MM.1S (cell line): ENCODE results near the gene INTS15.

Experiments used
- DNase-seq: peaks from one replicate; pipeline ENCODE4 v3.0.0-alpha.2; 2015
- H2AFZ ChIP-seq: fragments of 300-600 bp; sonication (generic); 2 replicates; pipeline ENCODE4 v1.6.0; 2016; ENCODE audit warnings: antibody characterized with exemption, low read length
- H3F3A ChIP-seq: fragments of 300-600 bp; sonication (generic); 2 replicates; pipeline ENCODE4 v1.6.1; 2016; ENCODE audit warnings: mild to moderate bottlenecking, antibody characterized with exemption, low read length, moderate library complexity, mixed read lengths; ENCODE audit not compliant: insufficient read depth
- H3K27ac ChIP-seq: fragments of 300-600 bp; sonication (generic); 2 replicates; pipeline ENCODE4 v1.5.1; 2016; ENCODE audit warnings: mild to moderate bottlenecking, low read length
- H3K27me3 ChIP-seq: fragments of 300-600 bp; sonication (generic); replicated peaks from 2 replicates; pipeline ENCODE4 v1.6.0; 2016; ENCODE audit warnings: low read length; ENCODE audit not compliant: insufficient read depth
- H3K36me3 ChIP-seq: fragments of 300-600 bp; sonication (generic); replicated peaks from 2 replicates; pipeline ENCODE4 v1.6.1; 2016; ENCODE audit warnings: mild to moderate bottlenecking, low read length, mixed read lengths; ENCODE audit not compliant: insufficient read depth
- H3K4me1 ChIP-seq: fragments of 300-600 bp; sonication (generic); 2 replicates; pipeline ENCODE4 v1.6.1; 2016; ENCODE audit warnings: low read length, mixed read lengths
- H3K4me2 ChIP-seq: fragments of 300-600 bp; sonication (generic); 2 replicates; pipeline ENCODE4 v1.6.0; 2016; ENCODE audit warnings: low read depth, low read length
- H3K4me3 ChIP-seq: fragments of 300-600 bp; sonication (generic); 2 replicates; pipeline ENCODE4 v1.5.1; 2016; ENCODE audit warnings: low read length, mixed read lengths
- H3K79me2 ChIP-seq: fragments of 300-600 bp; sonication (generic); 2 replicates; pipeline ENCODE4 v1.6.1; 2016; ENCODE audit warnings: mixed run types, low read length, mixed read lengths
- H3K9ac ChIP-seq: fragments of 300-600 bp; sonication (generic); 2 replicates; pipeline ENCODE4 v1.6.1; 2016; ENCODE audit warnings: low read length, mixed read lengths
- H3K9me2 ChIP-seq: fragments of 300-600 bp; sonication (generic); replicated peaks from 2 replicates; pipeline ENCODE4 v1.6.1; 2016; ENCODE audit warnings: mild to moderate bottlenecking, low read length, mixed read lengths; ENCODE audit not compliant: insufficient read depth
- H3K9me3 ChIP-seq: fragments of 300-600 bp; sonication (generic); replicated peaks from 2 replicates; pipeline ENCODE4 v1.6.1; 2016; ENCODE audit warnings: mild to moderate bottlenecking, low read length, mixed read lengths; ENCODE audit not compliant: insufficient read depth
- H4K20me1 ChIP-seq: fragments of 300-600 bp; sonication (generic); 2 replicates; pipeline ENCODE4 v1.6.1; 2016; ENCODE audit warnings: mild to moderate bottlenecking, low read length, moderate library complexity, mixed read lengths; ENCODE audit not compliant: insufficient read depth
- CTCF ChIP-seq: fragments of 300-600 bp; sonication (generic); IDR thresholded peaks from 2 replicates; pipeline ENCODE4 v1.5.1; 2016; ENCODE audit warnings: antibody characterized with exemption, low read length, mixed read lengths
- EZH2 ChIP-seq: fragments of 300-600 bp; sonication (generic); optimal IDR thresholded peaks from 2 replicates; pipeline ENCODE3; 2017; ENCODE audit warnings: low read depth, mild to moderate bottlenecking, antibody characterized with exemption, low read length, mixed read lengths
- EZH2phosphoT487 ChIP-seq: fragments of 300-600 bp; sonication (generic); IDR thresholded peaks from 2 replicates; pipeline ENCODE4 v1.6.1; 2018; ENCODE audit warnings: antibody characterized with exemption, low read length

INTS15 gene

GRCh38 chr7:6648815-6649104 is 58.9 kb downstream of the INTS15 start:
- Histone ChIP-seq H3K4me3 (no peak overlapping the region), H3K36me3 (peaks cover 8% of the 10 kb centered on the region; the same call in 1 of the 2 replicates), H4K20me1 (no peaks in the 10 kb centered on the region), H3F3A (no peaks in the 10 kb centered on the region), H3K27ac (no peak overlapping the region), H3K4me1 (no peaks in the 10 kb centered on the region), H3K9me2 (no peaks in the 10 kb centered on the region), H3K27me3 (no peaks in the 10 kb centered on the region), H3K9me3 (no peaks in the 10 kb centered on the region; the same call in 1 of the 2 replicates), H3K79me2 (no peaks in the 10 kb centered on the region), H3K4me2 (no peak overlapping the region), H2AFZ (no peak overlapping the region), H3K9ac (no peak overlapping the region)
- no peak for DNase-seq
- TF ChIP-seq EZH2 (no peak), CTCF (no peak), EZH2phosphoT487 (no peak)

- no peak overlapping the region for H3K4me3 ChIP-seq
- no peaks in the 10 kb centered on the region; the same call in 1 of the 2 replicates for H3K9me3 ChIP-seq
- H3K79me2 ChIP-seq, result no peaks in the 10 kb centered on the region
- H3K4me1 ChIP-seq, result no peaks in the 10 kb centered on the region
- no peaks in the 10 kb centered on the region for H4K20me1 ChIP-seq
- H3K9ac ChIP-seq, result no peak overlapping the region
- no peaks in the 10 kb centered on the region for H3K9me2 ChIP-seq
- H3K27ac ChIP-seq, result no peak overlapping the region
- H3K27me3 ChIP-seq, result no peaks in the 10 kb centered on the region
- H2AFZ ChIP-seq, result no peak overlapping the region
- H3F3A ChIP-seq, result no peaks in the 10 kb centered on the region
- H3K36me3 ChIP-seq, result peaks cover 8% of the 10 kb centered on the region; the same call in 1 of the 2 replicates
- DNase-seq, result no peak
- TF ChIP-seq EZH2phosphoT487 (no peak), EZH2 (no peak), CTCF (no peak)
- no peak overlapping the region for H3K4me2 ChIP-seq
These were observed 59.6 kb downstream of the INTS15 start for GRCh38 chr7:6649241-6649961.

- H3K79me2 ChIP-seq, result no peaks in the 10 kb centered on the region
These were observed 60.3 kb downstream of the INTS15 start for GRCh38 chr7:6650086-6650485.

More at GRCh38 chr7:6650086-6650485, 60.3 kb downstream of the INTS15 start:
- Histone ChIP-seq H4K20me1 (no peaks in the 10 kb centered on the region), H2AFZ (no peak overlapping the region), H3K4me1 (no peaks in the 10 kb centered on the region), H3K9ac (no peak overlapping the region), H3K36me3 (peaks cover under 1% of the 10 kb centered on the region; the same call in 1 of the 2 replicates), H3K4me2 (no peak overlapping the region), H3K9me3 (no peaks in the 10 kb centered on the region; the same call in 1 of the 2 replicates), H3K27me3 (no peaks in the 10 kb centered on the region), H3F3A (no peaks in the 10 kb centered on the region), H3K4me3 (no peak overlapping the region), H3K27ac (no peak overlapping the region), H3K9me2 (no peaks in the 10 kb centered on the region)
- TF ChIP-seq CTCF, result no peak
- no peak for TF ChIP-seq EZH2phosphoT487
- no peak for TF ChIP-seq EZH2
- DNase-seq, result no peak
